Left lobe of liver (tissue), 2 donors: ENCODE data around the gene OPRD1. TPM values are rescaled to one million over a fixed set of nuclear protein-coding genes. Genes with fewer than 3 reads are reported as not detected.
"Not testable (repeated sequence)": the region's sequence is repeated elsewhere in the genome, so short reads cannot be mapped to it uniquely, and the experiment has no call there.

Experiments used
- ATAC-seq: fragments of 200-7000 bp; cut with Tn5 transposase; one replicate; pipeline ENCODE4 v1.9.1; 2020; ENCODE audit warnings: mild to moderate bottlenecking, moderate library complexity
- DNase-seq: peaks from one replicate; pipeline ENCODE4 v3.0.0-alpha.2; 2020; ENCODE audit warnings: low spot score
- total RNA-seq: library from RNA; stranded (reverse); gene quantifications from one replicate; pipeline ENCODE4 v1.2.1, GENCODE V29; 2021
- donor health status: DM: no; HTN: no; CAD: no; lungs with moderate emphysema.
- donor health status: DM: no; HTN: yes; CAD: no.

The OPRD1 gene
- total RNA-seq, 1 donor from 2014 or later, result not detected

GRCh38 chr1:28840928-28841544, 29.1 kb downstream of the OPRD1 start:
- no peak for ATAC-seq
- DNase-seq, result no peak

DNA sequence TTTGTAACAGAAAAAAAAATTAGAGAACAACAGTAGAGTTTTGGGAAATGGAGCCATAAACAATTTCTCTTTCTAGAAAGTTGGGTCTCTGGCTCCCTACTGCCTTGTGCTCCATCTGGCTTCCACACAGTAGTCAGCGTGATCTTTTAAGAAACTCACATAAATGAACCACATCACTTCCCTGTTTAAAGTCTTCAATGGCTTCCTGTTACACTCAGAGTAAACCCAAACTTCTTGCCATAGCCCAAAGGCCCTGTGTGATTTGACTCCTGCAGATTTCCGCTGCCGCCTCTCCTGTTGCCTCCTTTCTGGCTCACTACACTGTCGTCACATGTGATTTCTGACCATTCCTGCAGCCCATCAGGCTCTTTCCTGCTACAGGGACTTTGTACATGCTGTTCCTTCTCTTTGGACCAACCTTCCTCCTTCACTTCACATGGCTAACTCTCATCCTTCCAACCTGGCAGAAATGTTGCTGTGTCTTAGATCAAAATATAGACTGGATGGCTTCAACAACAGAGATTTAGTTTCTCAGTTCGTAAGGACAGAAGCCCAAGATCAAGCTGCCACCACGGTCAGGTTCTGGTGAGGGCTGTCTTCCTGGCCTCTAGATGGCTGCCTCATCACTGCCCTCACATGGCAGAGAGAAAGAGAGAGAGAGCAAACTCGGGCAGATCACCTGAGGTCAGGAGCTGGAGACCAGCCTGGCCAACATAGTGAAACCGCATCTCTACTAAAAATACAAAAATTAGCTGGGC, 34.0 kb downstream of the OPRD1 start:
- no peak for DNase-seq
- ATAC-seq, result peak; percentile 79

GRCh38 chr1:28847207-28847606, 35.2 kb downstream of the OPRD1 start:
- not testable (repeated sequence) for DNase-seq

GRCh38 chr1:28848416-28848815, 36.4 kb downstream of the OPRD1 start:
- no peak for ATAC-seq
- DNase-seq, result no peak

More at GRCh38 chr1:28847207-28847606, 35.2 kb downstream of the OPRD1 start:
- not testable (repeated sequence) for ATAC-seq

DNA sequence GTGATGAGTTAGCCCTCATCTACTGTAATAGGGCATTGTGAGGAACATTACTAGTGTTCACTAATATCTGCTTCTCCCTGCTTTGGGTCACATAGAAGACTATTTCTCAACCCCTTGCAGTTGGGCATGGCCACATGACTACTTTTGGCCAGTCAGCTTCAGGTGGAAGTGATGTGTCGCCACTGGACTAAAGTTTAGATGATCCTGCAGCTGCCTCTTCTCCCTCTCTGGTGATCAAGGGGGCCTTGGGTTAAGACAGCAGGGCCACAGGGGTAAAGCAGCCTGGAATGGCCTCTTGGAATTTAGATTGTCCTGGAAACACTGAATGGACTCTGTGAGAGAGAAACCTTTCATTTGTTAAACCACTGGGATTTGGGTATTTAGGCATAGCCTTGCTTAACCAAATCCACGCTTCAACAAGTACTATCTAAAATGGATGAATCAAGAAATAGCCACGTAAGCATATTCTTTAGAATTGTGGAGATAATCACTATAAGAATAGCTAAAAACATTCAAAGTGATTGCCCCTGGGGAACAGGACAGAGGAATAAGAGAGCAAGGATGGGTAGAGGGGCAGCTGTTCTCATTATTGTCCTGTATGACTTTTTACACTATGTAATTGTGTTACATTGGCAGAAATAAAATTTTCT, 41.2 kb downstream of the OPRD1 start:
- ATAC-seq (no peak), DNase-seq (no peak)

- not testable (repeated sequence) for DNase-seq
These were observed 42.4 kb downstream of the OPRD1 start for GRCh38 chr1:28854406-28854805.

DNA sequence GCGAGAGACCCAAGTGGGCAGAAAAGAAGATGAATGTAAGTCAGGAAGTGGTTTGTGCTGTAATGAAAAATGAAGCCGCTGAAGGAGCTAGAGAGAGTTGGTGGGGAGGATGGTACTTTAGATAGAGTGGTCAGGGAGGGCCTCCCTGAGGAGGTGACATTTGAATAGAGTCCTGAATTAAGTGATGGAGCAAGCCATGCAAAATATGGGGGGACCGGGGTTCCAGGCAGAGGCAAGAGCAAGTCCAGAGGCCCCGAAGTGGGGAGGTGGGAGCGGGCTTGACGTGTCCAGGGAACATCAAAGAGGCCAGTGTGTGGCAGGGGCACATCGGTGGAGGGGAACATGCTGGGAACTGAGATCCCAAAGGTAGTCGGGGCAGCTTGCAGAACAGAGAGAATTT, 43.1 kb downstream of the OPRD1 start:
- DNase-seq (no peak), ATAC-seq (no peak)

More at GRCh38 chr1:28854406-28854805, 42.4 kb downstream of the OPRD1 start:
- ATAC-seq, result not testable (repeated sequence)

- no peak for ATAC-seq
- DNase-seq, result no peak
These were observed 43.5 kb downstream of the OPRD1 start for GRCh38 chr1:28855469-28855951.

GRCh38 chr1:28855969-28856368, 44.0 kb downstream of the OPRD1 start:
- ATAC-seq (no peak), DNase-seq (no peak)

- DNase-seq (no peak), ATAC-seq (no peak)
These were observed 48.5 kb downstream of the OPRD1 start for GRCh38 chr1:28860332-28861073.

DNA sequence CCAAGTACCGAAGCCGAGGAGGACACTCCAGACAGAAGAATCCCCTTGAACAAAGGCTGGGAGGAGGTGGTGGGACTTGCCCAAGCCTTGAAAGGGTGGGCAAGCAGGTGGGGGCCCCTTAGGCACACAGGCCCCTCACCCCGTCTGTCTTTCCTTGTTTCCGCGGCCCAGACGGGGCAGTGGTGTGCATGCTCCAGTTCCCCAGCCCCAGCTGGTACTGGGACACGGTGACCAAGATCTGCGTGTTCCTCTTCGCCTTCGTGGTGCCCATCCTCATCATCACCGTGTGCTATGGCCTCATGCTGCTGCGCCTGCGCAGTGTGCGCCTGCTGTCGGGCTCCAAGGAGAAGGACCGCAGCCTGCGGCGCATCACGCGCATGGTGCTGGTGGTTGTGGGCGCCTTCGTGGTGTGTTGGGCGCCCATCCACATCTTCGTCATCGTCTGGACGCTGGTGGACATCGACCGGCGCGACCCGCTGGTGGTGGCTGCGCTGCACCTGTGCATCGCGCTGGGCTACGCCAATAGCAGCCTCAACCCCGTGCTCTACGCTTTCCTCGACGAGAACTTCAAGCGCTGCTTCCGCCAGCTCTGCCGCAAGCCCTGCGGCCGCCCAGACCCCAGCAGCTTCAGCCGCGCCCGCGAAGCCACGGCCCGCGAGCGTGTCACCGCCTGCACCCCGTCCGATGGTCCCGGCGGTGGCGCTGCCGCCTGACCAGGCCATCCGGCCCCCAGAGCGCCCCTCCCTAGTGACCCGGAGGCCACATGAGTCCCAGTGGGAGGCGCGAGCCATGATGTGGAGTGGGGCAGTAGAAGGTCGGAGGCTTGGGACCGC, 50.8 kb downstream of the OPRD1 start:
- no peak for DNase-seq
- no peak for ATAC-seq

DNA sequence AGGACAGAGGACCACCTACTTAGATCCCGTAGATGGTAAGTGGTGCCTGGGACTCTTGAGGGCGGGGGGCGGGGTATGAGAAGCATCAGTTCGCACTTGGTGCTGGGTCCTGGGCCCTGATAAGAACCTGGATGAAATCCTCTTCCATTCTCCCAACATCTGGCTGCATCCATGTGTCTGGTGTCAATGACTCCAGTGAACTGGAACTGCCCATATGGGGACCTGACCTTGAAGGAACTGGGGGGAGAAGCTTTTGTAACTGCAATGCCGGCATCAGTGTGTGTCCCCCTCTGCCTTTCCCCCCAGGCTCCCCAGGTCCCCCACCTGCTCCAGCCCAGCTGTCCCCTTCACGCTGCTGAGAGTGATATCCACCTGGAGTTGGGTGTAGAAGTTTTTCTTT, 52.7 kb downstream of the OPRD1 start:
- ATAC-seq (no peak), DNase-seq (no peak)

DNA sequence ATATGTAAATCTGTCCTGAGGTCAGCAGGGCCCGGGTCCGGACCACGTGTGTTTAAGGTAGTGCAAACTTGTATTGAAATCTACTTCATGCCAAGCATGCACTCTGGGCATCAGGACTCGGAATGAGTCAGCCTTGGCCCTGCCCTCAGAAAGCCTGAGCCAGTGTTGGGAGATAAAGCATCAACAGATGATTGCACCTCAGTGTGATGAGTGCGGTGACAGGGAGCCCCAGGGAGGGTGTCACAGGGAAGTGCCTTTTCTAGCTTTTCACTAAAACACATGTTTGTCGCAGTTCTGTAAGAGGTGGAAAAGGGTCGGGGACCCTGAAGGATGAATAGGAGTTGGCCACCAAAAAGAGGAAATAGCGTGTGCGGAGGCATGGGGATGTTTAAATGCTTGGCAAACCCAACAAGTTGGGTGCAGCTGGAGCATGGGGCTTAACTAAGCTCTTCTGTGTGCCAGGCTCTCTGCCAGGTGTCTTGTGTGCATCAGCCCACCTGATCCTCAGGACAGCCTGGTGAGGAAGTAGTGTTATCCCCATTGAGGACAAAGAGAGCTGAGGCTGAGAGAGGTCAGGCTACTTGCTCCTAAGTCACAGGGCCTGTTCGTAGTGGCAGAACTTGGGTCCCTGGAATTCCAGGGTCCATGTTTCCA, 54.2 kb downstream of the OPRD1 start:
- no peak for ATAC-seq
- DNase-seq, result no peak

DNA sequence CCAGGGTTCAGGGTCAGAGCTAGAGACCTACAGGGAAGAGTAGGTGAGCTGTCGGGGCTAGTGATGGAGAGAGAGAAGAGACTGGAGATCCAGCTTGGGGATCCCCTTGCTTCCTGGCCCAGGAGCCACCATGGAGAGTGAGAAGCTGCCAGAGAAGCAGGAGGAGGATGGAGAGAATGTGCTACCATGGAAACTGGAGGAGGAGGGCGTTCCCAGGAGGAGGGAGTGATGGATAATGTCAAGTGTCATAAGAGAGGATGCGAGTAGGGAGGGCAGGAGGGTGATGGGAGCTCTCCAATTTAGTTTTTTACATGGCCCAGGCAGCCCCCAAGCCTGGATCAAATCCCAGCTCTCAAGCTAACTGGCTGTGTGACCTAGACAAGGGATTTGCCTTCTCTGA, 55.9 kb downstream of the OPRD1 start:
- DNase-seq, result no peak
- no peak for ATAC-seq

- ATAC-seq, result no peak
- DNase-seq, result no peak
These were observed 58.0 kb downstream of the OPRD1 start for GRCh38 chr1:28869952-28870351.

DNA sequence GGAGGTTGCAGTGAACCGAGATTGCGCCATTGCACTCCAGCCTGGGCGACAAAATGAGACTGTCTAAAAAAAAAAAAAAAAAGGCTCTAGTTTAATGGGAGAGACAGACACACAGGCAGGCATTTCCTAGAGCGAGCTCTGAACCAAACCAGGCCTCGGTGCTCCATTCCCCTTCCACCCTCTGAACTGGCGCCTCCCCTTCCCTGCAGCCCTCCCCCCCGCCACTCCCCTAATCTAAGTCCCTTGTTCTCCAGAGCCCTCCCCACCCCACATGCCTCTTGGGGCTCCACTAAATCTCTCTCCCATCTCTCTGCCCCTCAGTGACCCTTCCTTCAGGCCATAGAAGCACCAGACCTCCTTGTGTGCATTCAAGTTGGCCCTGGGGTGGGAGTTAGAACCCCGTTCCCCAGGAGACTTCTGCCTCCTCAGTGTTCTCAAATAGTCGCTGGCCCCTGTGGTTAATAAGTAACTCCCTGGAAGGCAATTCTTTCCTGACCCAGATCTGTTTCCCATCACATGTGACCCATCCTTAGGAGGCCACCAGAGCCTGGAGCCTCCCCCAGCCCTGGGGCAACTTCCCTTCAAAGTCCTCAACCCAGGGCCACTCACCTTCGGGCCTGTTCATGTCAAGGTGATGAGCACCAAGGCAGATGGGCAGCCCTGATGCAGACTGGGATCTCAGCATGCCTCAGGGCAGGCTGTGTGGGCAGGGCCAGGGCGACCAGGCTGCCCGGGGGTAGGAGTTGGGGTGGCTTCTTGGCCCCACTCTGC, 59.8 kb downstream of the OPRD1 start:
- ATAC-seq (peak; percentile 92), DNase-seq (peak; percentile 65)

DNA sequence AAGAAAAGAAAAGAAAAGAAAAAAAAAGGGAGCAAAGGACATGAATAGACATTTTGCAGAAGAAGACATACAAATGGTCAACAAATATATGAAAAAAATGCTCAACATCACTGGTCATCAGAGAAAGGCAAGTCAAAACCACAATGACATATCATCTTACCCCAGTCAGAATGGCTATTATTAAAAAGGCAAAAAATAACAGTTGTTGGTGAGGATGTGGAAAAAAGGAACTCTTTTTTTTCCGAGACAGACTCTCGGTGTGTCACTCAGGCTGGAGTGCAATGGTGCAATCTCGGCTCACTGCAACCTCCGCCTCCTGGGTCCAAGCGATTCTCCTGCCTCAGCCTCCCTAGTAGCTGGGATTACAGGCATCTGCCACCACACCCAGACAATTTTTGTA, 63.2 kb downstream of the OPRD1 start:
- not testable (repeated sequence) for ATAC-seq

DNA sequence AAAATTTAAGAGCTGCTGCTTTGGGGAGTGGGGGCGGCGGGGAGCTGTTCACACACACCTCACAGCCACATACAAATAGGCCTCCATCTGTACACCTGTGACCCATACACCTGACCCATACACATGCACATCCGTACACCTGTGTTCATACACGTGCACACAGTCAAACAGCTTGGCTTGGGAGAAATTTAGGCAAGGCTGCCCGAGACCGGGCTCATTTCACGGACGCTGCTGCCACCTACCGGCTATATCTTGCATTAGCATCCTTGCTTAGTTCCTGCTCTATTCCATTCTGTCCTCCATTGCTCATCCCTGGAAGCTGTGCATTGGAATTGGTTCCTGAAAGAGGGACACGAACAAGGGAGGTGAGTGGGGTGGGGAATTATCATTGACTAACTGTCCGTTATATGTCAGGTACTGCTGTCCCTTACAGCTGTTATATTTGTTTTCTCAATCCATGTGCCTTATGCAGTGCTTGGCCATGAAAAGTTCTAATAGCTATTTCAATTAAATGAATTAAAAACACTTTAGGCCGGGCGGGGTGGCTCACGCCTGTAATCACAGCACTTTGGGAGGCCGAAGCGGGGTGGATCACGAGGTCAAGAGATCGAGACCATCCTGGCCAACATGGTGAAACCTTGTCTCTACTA, 65.3 kb downstream of the OPRD1 start:
- peak; percentile 80 for DNase-seq
- ATAC-seq, result peak; percentile 90

More for the DNA sequence above, 63.2 kb downstream of the OPRD1 start:
- DNase-seq, result not testable (repeated sequence)
